Activated T-helper 1 cell treated with Interleukin-2 at 50 U/mL for 16 hours (primary cell): ENCODE measurements around the gene ZNF786.
"Not testable (repeated sequence)": the region's sequence is repeated elsewhere in the genome, so short reads cannot be mapped to it uniquely, and the experiment has no call there.

Experiments
- DNase-seq: peaks from one replicate; pipeline ENCODE4 v3.0.0-alpha.2; 2020; ENCODE audit warnings: low read depth

ZNF786 gene

GRCh38 chr7:149077594-149077993 is 12.9 kb downstream of the ZNF786 start:
- DNase-seq, result no peak

- no peak for DNase-seq
Observed at GRCh38 chr7:149075286-149075685, 15.2 kb downstream of the ZNF786 start.

GRCh38 chr7:149074116-149074885 is 16.2 kb downstream of the ZNF786 start:
- DNase-seq, result no peak

- no peak for DNase-seq
Observed at GRCh38 chr7:149072438-149072775, 18.1 kb downstream of the ZNF786 start.

GRCh38 chr7:149071641-149072437 is 18.7 kb downstream of the ZNF786 start:
- peak; percentile 45 for DNase-seq

- no peak for DNase-seq
Observed at GRCh38 chr7:149071182-149071635, 19.3 kb downstream of the ZNF786 start.

GRCh38 chr7:149070372-149071125 is 20.0 kb downstream of the ZNF786 start:
- no peak for DNase-seq

- DNase-seq, result no peak
Observed at GRCh38 chr7:149067869-149068268, 22.6 kb downstream of the ZNF786 start.

GRCh38 chr7:149063476-149063875 is 27.0 kb downstream of the ZNF786 start:
- no peak for DNase-seq

GRCh38 chr7:149062217-149062899 is 28.2 kb downstream of the ZNF786 start:
- not testable (repeated sequence) for DNase-seq

- DNase-seq, result no peak
Observed at GRCh38 chr7:149060156-149060555, 30.4 kb downstream of the ZNF786 start.

GRCh38 chr7:149053885-149054284 is 36.6 kb downstream of the ZNF786 start:
- DNase-seq, result no peak

GRCh38 chr7:149053384-149053783 is 37.1 kb downstream of the ZNF786 start:
- DNase-seq, result no peak

- no peak for DNase-seq
Observed at GRCh38 chr7:149050941-149051340, 39.6 kb downstream of the ZNF786 start.

GRCh38 chr7:149048805-149049204 is 41.7 kb downstream of the ZNF786 start:
- DNase-seq, result no peak

- no peak for DNase-seq
Observed at GRCh38 chr7:149046416-149046815, 44.1 kb downstream of the ZNF786 start.

GRCh38 chr7:149043936-149044335 is 46.6 kb downstream of the ZNF786 start:
- no peak for DNase-seq

- no peak for DNase-seq
Observed at GRCh38 chr7:149041350-149041749, 49.2 kb downstream of the ZNF786 start.

GRCh38 chr7:149038641-149039040 is 51.9 kb downstream of the ZNF786 start:
- not testable (repeated sequence) for DNase-seq

GRCh38 chr7:149036676-149037075 is 53.8 kb downstream of the ZNF786 start:
- no peak for DNase-seq

- no peak for DNase-seq
Observed at GRCh38 chr7:149031353-149031910, 59.1 kb downstream of the ZNF786 start.

- DNase-seq, result not testable (repeated sequence)
Observed at GRCh38 chr7:149030439-149030838, 60.1 kb downstream of the ZNF786 start.
